Pancreas (tissue), 10 donors: ENCODE data around the gene UBFD1. TPM values are rescaled to one million over a fixed set of nuclear protein-coding genes. Genes with fewer than 3 reads are reported as not detected.

Experiments
- ATAC-seq, 4 donors: fragments of 200-7000 bp; cut with Tn5 transposase; one replicate each; pipeline versions ENCODE4 v1.8.0 to v1.9.1; 2020; ENCODE audit warnings: mild to moderate bottlenecking in 4 of 4, moderate library complexity in 4 of 4
- DNase-seq, 6 donors: peaks; one replicate each; pipeline ENCODE4 v3.0.0-alpha.2; 2020
- FAIRE-seq: peaks from 2 replicates; lab custom pipeline; 2012; peaks lifted over from hg19 to GRCh38; lab: Jason Lieb, UNC
- H3K27ac ChIP-seq, 4 donors: fragments of 200-600 bp; sonication (generic); 1 replicate in 3 of 4; 2 replicates in 1 of 4; pipeline versions ENCODE4 v1.5.0 to v1.8.0; 2020
- H3K27me3 ChIP-seq, 4 donors: fragments of 200-600 bp; one replicate each; pipeline ENCODE4 v1.8.0; 2021
- H3K36me3 ChIP-seq, 3 donors: fragments of 200-600 bp; sonication (generic) in 1 of 3; one replicate each; pipeline versions ENCODE4 v1.5.0 to v1.8.0; 2020 to 2021
- H3K4me1 ChIP-seq, 3 donors: fragments of 200-600 bp; one replicate each; pipeline ENCODE4 v1.8.0; 2021
- H3K4me3 ChIP-seq, 4 donors: fragments of 200-600 bp; sonication (generic) in 2 of 4; one replicate each; pipeline versions ENCODE4 v1.5.0 to v1.8.0; 2020 to 2021
- H3K9me3 ChIP-seq, 4 donors: fragments of 200-600 bp; one replicate each; pipeline ENCODE4 v1.8.0; 2021
- CTCF ChIP-seq, 4 donors: fragments of 200-600 bp; sonication (generic) in 3 of 4; IDR thresholded peaks; one replicate each; pipeline versions ENCODE4 v1.5.0 to v1.8.0; 2021; ENCODE audit warnings: antibody characterized with exemption in 4 of 4
- WGBS, 2 donors: extraction: QIAGEN DNeasy Blood & Tissue Kit; methylation state at CpG; one replicate each; pipeline ENCODE4 v1.1.7; 2013; 5-methylcytosine and 5-hydroxymethylcytosine counted together
- intact Hi-C, 3 donors: fragments of 100-400 bp; cut with DNase I; formaldehyde crosslinking; loops; one replicate each; pipeline versions ENCODE4 v1.11.1 to v1.14.2; 2022
- polyA plus RNA-seq, 2 donors: library from polyadenylated mRNA; stranded (reverse); fragments of 200-250 nt; gene quantifications; one replicate each; pipeline ENCODE4 v1.2.3, GENCODE V29; 2013
- total RNA-seq, 6 donors: library from RNA; stranded (reverse); fragmentation: NEBNext Ultra II Directional in 4 of 6; extraction: Animal tissue kit (Norgen Biotek cat#: 25700) in 4 of 6; gene quantifications; one replicate each; pipeline versions ENCODE4 v1.2.1 to v1.2.4, GENCODE V29; 2021 to 2023
- donor health status: healthy with polysubstance abuse.
- donor health status: DM: no; HTN: no; CAD: no; lungs with moderate emphysema.
- donor health status: DM: no; HTN: no; CAD: no.
- donor health status: control.
- donor health status: control.
- donor health status: Bipolar disorder and iron deficiency.
- donor health status: DM: yes; HTN: yes; CAD: no.
- donor health status: DM: no; HTN: no; CAD: no.
- donor health status: DM: no; HTN: no; CAD: no.
- donor health status: DM: yes; HTN: yes; CAD: no.

UBFD1 gene
- total and polyA plus RNA-seq, 8 donors, result 5.9 to 38.2 (median 17.6) TPM

- Histone ChIP-seq H3K27ac (no peak overlapping the region), H3K4me3 (no peak overlapping the region), H3K36me3 (peaks cover 0 to 34% (median 12%) of the 10 kb centered on the region in 3 donors), H3K4me1 (no peaks in the 10 kb centered on the region), H3K9me3 (no peaks in the 10 kb centered on the region), H3K27me3 (no peaks in the 10 kb centered on the region)
- intact Hi-C loops, result no loop called here
- DNase-seq (peak in 1 of 6 donors; percentile 69), FAIRE-seq (no peak), ATAC-seq (no peak)
- WGBS, 2 donors, result 95 to 97% methylated on average over 19 of the region's 19 CpGs
- no peak for TF ChIP-seq CTCF (IDR thresholded peaks at IDR 0.05)
Measured at GRCh38 chr16:23534868-23535860, 22.4 kb upstream of the UBFD1 start.

GRCh38 chr16:23535901-23536300, 21.6 kb upstream of the UBFD1 start:
- Histone ChIP-seq H3K36me3 (peaks cover 0 to 34% (median 12%) of the 10 kb centered on the region in 3 donors), H3K9me3 (no peaks in the 10 kb centered on the region), H3K4me3 (no peak overlapping the region), H3K27ac (no peak overlapping the region), H3K4me1 (no peaks in the 10 kb centered on the region), H3K27me3 (no peaks in the 10 kb centered on the region)
- intact Hi-C loops, result no loop called here
- 60 to 68% methylated on average over 2 of the region's 2 CpGs for WGBS, 2 donors
- ATAC-seq (no peak), FAIRE-seq (no peak), DNase-seq (no peak)
- no peak for TF ChIP-seq CTCF (IDR thresholded peaks at IDR 0.05)

- no peak for FAIRE-seq
- Histone ChIP-seq H3K4me3 (no peak overlapping the region), H3K36me3 (peaks cover 0 to 27% (median 12%) of the 10 kb centered on the region in 3 donors), H3K27me3 (no peaks in the 10 kb centered on the region), H3K4me1 (no peaks in the 10 kb centered on the region), H3K9me3 (no peaks in the 10 kb centered on the region), H3K27ac (no peak overlapping the region)
- intact Hi-C loops, result no loop called here
- WGBS, 2 donors, result 72 to 76% methylated on average over 3 of the region's 3 CpGs
- ATAC-seq, result no peak
- no peak for TF ChIP-seq CTCF (IDR thresholded peaks at IDR 0.05)
- DNase-seq, result no peak
Measured at GRCh38 chr16:23537390-23537789, 20.1 kb upstream of the UBFD1 start.

- no peak overlapping the region for H3K27ac ChIP-seq
- 96% methylated on average over 1 of the region's 1 CpG for WGBS, 2 donors
Measured at GRCh38 chr16:23538919-23539278, 18.6 kb upstream of the UBFD1 start.

More at GRCh38 chr16:23538919-23539278, 18.6 kb upstream of the UBFD1 start:
- intact Hi-C loops, result no loop called here
- no peak for TF ChIP-seq CTCF (IDR thresholded peaks at IDR 0.05)
- H3K9me3 ChIP-seq, result no peaks in the 10 kb centered on the region
- H3K27me3 ChIP-seq, result no peaks in the 10 kb centered on the region
- no peaks in the 10 kb centered on the region for H3K4me1 ChIP-seq
- DNase-seq (no peak), FAIRE-seq (no peak), ATAC-seq (no peak)
- H3K4me3 ChIP-seq, result no peak overlapping the region
- peaks cover 0 to 18% (median 12%) of the 10 kb centered on the region in 3 donors for H3K36me3 ChIP-seq
